WTC11 (cell line): ENCODE results near the gene SMAD3.

Experiments
- NR2C2 ChIP-seq: sonication (generic); formaldehyde crosslinking; IDR thresholded peaks from 2 replicates; pipeline ENCODE4 v1.8.0; 2022; ENCODE audit warnings: mild to moderate bottlenecking, missing genetic modification reagents
- ZNF263 ChIP-seq: sonication (generic); formaldehyde crosslinking; IDR thresholded peaks from 2 replicates; pipeline ENCODE4 v1.8.1; 2022; ENCODE audit warnings: low read depth, mild to moderate bottlenecking, moderate library complexity, missing genetic modification reagents
- TF ChIP-seq, protein P1 (sequence below): sonication (generic); formaldehyde crosslinking; IDR thresholded peaks from 2 replicates; pipeline ENCODE4 v1.8.1; 2023; ENCODE audit warnings: mild to moderate bottlenecking, missing genetic modification reagents, moderate library complexity
- TF ChIP-seq, protein P2 (sequence below): fragments of 200-600 bp; IDR thresholded peaks from 2 replicates; pipeline ENCODE4 v1.8.0; 2022; ENCODE audit warnings: antibody characterized with exemption
- TF ChIP-seq, protein P3 (sequence below): sonication (generic); formaldehyde crosslinking; IDR thresholded peaks from 2 replicates; pipeline ENCODE4 v1.8.0; 2022; ENCODE audit warnings: mild to moderate bottlenecking, missing genetic modification reagents

DNA sequence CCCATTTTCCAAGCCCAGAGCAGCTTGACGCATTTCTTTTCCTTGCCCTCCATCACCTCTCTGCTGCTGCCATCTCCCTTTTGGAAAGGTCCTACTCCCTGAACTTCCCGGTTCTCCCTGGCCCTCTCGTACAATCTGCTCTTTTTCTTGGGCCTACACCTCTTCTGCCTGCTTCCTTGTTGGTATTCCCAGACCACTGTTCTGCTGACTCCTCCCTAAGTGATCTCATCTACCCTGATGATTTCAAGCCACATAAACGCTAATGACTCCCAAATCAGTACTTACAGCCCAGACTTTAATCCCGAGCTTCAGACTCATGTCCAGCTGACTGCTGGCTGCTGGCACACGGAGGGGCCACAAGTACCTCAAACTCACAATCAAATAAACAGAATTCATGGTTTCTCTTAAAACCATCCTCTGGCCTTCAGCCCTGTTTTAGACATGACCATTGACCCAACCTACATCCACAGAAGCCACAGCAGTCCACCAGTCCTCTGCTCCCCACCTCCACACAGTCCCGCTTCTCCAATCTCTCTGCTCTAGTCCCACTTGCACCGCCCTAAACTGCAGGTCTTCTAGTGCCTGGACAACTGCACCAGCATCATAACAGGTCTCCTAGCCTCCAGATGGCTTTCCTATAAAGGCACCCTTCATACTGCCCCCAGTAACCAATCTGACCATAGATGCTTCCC is 131.4 kb downstream of the SMAD3 start:
- TF ChIP-seq, protein P1, sequence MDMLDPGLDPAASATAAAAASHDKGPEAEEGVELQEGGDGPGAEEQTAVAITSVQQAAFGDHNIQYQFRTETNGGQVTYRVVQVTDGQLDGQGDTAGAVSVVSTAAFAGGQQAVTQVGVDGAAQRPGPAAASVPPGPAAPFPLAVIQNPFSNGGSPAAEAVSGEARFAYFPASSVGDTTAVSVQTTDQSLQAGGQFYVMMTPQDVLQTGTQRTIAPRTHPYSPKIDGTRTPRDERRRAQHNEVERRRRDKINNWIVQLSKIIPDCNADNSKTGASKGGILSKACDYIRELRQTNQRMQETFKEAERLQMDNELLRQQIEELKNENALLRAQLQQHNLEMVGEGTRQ (CRISPR knock-in tag), result no peak
- TF ChIP-seq NR2C2, result no peak
- TF ChIP-seq ZNF263, result no peak
- TF ChIP-seq, protein P2, sequence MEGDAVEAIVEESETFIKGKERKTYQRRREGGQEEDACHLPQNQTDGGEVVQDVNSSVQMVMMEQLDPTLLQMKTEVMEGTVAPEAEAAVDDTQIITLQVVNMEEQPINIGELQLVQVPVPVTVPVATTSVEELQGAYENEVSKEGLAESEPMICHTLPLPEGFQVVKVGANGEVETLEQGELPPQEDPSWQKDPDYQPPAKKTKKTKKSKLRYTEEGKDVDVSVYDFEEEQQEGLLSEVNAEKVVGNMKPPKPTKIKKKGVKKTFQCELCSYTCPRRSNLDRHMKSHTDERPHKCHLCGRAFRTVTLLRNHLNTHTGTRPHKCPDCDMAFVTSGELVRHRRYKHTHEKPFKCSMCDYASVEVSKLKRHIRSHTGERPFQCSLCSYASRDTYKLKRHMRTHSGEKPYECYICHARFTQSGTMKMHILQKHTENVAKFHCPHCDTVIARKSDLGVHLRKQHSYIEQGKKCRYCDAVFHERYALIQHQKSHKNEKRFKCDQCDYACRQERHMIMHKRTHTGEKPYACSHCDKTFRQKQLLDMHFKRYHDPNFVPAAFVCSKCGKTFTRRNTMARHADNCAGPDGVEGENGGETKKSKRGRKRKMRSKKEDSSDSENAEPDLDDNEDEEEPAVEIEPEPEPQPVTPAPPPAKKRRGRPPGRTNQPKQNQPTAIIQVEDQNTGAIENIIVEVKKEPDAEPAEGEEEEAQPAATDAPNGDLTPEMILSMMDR, result no peak
- TF ChIP-seq, protein P3, sequence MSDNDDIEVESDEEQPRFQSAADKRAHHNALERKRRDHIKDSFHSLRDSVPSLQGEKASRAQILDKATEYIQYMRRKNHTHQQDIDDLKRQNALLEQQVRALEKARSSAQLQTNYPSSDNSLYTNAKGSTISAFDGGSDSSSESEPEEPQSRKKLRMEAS, result no peak
